Measurements from ENCODE around the gene RNASET2. TPM values are rescaled to one million over a fixed set of nuclear protein-coding genes. Genes with fewer than 3 reads are reported as not detected.
A peak's percentile ranks its signal among the peaks of the same experiment; 100 is the strongest.

Gene RNASET2
- total and polyA plus RNA-seq, 10 of the 15 experiments (the other 5 are each of a cell fraction or from before 2014, with no cell fraction given), result 5.5 to 225 (median 50.2) TPM

GRCh38 chr6:166997768-166998255, 41.5 kb upstream of the RNASET2 start (continued):
- no peak for TF ChIP-seq ZBTB11 (CRISPR knock-in tag; IDR thresholded peaks at IDR 0.05)
- TF ChIP-seq E2F4 (IDR thresholded peaks at IDR 0.05; ENCODE audit: low read depth, low read length), result no peak
- no peak for TF ChIP-seq ZNF274 (IDR thresholded peaks at IDR 0.05; ENCODE audit: insufficient read depth, insufficient read length)
- TF ChIP-seq CBX5 (IDR thresholded peaks at IDR 0.05; ENCODE audit: low read depth), result no peak
- no peak for TF ChIP-seq MYC (IDR thresholded peaks at IDR 0.05; ENCODE audit: insufficient read depth, insufficient read length, insufficient replicate concordance, low read length, severe bottlenecking)
- no peak for TF ChIP-seq SREBF2 (IDR thresholded peaks at IDR 0.05; ENCODE audit: low read length)
- no peak for TF ChIP-seq ZBED1 (IDR thresholded peaks at IDR 0.05; ENCODE audit: borderline replicate concordance)
- TF ChIP-seq POLR2AphosphoS5 (IDR thresholded peaks at IDR 0.05; ENCODE audit: low read length), result no peak
- TF ChIP-seq ZNF207 (IDR thresholded peaks at IDR 0.05; ENCODE audit: borderline replicate concordance), result no peak
- TF ChIP-seq ZNF217 (IDR thresholded peaks at IDR 0.05), result no peak
- TF ChIP-seq IRF3 (IDR thresholded peaks at IDR 0.05), result no peak
- TF ChIP-seq REST (IDR thresholded peaks at IDR 0.05; ENCODE audit: low read depth, low read length), result no peak
- peak; percentile 51 to 54 (median 53); a peak in 5 of 6 replicates for TF ChIP-seq CTCF (IDR thresholded peaks at IDR 0.05 in 2 of 3, conservative IDR thresholded peaks at IDR 0.05 in 1 of 3; ENCODE audit: control insufficient read depth in 2 of 3, extremely low read depth in 1 of 3, insufficient read depth in 1 of 3, low read depth in 3 of 3, low read length in 3 of 3)
- TF ChIP-seq TARDBP (IDR thresholded peaks at IDR 0.05; ENCODE audit: borderline replicate concordance), result no peak
- TF ChIP-seq HDAC6 (IDR thresholded peaks at IDR 0.05; ENCODE audit: unreplicated experiment), result no peak
- TF ChIP-seq BCLAF1 (IDR thresholded peaks at IDR 0.05), result no peak

Data from GM12878 (cell line).